AG08395 (cell line): ENCODE results near the gene ZCCHC3.

Experiments used
- DNase-seq: peaks from one replicate; pipeline ENCODE4 v3.0.0; 2012; ENCODE audit warnings: mixed read lengths, low spot score

ZCCHC3 gene

DNA sequence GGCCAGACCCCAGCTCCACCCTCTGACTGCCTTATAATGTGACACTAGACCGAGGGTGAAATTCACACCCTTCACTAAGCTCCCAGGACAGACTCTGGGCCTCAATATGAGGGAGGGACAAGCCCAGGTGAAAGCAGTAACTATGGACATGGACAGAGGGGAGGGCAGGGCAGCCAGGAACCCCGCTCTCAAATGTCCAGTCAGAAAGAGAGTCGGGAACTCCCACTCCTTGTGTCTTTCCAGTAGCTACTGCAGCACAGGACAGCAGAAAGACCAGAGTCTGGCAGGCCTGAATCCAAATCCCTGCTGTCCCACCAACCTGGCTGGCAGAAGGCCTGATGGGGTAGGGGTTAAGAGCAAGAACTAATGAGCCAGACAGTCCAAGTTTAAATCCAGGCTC, 13.2 kb upstream of the ZCCHC3 start:
- no peak for DNase-seq

DNA sequence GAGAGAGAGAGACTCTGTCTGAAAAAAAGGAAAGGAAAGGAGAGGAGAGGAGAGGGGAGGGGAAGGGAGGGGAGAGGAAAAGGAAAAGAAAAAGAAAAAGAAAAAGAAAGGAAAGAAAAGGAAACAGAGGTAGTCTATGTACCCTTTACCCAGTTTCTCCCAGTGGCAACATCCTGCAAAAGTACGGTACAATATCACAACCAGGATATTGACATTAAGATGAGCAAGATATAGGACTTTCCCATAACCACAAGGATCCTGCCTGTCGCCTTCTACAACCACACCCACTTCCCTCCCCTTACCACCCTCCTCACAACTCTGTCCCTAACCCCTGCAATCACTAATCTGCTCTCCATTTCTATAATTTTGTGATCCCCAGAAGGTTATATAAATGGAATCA, 10.9 kb upstream of the ZCCHC3 start:
- no peak for DNase-seq

DNA sequence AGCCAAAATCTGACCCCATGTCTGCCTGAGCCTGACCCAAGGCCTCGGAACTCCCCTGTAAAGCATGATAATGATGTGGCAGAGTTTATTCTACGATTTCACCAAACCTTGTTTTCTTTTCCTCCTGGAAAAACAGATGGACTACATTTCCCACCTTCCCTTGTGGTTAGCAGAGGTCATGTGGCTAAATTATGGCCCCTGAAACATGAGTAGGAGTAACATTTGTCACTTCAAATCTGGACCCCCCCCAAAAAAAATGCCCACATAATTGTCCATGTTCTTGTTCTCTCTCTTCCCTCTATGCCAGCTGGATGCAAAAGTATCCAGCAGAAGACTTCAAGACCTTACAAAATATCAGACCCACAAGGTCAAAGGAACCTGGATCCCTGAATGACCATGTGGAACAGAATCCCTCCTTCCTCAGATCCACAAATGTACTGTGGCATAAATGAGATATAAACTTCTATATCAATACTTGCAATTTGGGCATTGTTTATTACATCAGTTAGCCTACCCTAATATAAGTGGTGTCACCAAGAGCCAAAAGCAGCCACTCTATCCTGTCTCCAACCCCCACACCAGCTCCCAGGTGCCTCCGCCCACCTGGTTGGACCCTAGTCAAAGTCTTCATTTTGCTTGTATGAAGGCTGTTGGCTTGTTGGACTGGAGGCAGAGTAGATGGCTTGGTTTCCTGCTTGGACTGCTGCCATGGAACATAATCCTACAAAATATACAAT, 8.2 kb upstream of the ZCCHC3 start:
- DNase-seq, result no peak

DNA sequence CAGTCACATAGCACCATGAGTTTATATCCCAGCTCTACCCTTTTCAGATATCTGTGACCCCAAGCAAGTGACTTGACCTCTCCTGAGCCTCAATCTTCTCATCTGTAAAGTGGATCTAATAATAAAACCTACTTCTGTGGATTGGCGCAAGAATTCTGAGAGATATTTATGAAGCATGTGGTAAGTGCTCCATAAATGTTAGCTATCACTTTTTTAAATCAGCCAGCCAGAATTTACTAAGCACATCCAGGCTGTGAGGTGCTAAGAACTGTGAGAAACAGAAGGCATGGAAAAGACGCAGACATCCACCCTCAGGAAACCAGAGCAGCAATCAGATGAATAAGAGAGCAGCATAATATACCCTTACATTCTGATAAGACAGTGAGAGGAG, 7.7 kb upstream of the ZCCHC3 start:
- no peak for DNase-seq

DNA sequence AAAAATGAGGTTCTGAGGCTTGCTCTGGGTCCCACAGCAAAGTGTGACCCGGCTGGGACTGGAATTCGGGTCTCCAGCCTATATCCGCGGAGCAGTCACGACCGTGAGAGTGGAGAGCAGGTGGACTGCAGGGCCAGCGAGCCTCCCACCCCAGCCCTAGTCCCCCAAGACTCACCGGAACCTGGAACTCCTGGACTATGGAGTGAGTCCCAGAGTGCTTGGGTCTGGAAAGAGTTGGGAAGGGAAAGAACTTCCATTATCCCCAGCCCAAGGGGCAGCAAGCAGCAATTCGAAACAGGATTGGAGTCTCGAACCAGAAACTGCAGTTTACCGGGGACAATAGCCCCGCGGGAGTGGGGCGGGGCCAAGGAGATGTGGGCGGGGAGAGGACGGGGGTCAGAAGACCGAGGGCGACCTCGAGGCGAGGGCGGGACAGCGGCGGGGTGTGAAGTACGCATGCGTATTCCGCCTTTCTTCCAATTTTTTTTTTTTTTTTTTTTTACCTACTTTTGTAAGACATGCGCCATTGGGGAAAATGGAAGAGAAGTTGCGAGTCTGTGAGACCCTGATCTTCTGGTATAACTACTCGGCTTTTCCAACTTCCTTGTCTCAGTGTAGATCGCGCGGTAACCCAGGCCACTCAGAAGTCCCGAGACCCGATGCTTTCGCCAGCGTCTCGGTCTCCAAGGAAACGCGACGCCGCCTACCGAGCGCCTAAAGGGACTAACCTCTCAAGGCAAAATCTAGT, 7.1 kb upstream of the ZCCHC3 start, which contains the start of gene C20orf96:
Gene C20orf96 (minus strand): TSS at position 667 of the 748 bp plus-strand sequence. CDS start 140 bp downstream, at position 527.
- DNase-seq, result peak; percentile 99

DNA sequence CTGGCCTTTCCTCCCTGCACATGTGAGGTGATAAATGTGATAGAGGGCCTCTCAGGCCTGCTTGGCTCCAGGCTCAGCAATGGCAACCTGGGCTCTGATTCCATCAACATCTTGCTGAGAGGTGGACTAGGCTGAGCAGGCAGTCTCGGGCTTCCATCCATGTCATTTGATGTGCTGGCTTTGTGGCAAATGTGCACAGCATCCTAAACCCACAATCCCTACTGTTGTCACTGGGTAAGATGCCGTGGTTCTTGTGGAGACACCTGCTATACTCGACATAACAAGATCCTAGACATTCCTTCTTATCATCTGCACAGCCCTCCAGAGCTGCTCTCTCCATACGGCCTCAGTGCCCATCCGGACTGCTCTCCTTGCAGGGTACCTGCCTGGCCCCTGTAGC, 2.8 kb upstream of the ZCCHC3 start:
- DNase-seq, result no peak

DNA sequence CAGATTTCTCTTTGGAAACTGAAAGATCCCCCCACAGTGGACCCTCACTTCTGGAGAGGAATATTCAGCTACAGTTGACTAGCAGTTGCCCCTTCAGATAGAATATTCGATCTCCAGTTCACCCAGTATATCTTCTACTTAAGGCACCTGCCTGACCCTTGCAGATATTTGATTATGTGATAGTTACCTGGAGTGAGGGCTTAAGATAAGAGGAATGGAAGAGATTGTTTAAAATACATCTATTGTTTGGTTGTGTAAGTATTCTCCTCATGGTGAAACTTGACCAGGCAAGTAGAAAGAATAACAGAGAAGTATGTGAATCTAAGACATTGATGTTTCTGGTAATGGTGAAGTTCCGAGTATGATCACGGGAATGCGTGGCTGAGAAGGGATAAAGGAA, 1.6 kb upstream of the ZCCHC3 start:
- DNase-seq, result no peak

DNA sequence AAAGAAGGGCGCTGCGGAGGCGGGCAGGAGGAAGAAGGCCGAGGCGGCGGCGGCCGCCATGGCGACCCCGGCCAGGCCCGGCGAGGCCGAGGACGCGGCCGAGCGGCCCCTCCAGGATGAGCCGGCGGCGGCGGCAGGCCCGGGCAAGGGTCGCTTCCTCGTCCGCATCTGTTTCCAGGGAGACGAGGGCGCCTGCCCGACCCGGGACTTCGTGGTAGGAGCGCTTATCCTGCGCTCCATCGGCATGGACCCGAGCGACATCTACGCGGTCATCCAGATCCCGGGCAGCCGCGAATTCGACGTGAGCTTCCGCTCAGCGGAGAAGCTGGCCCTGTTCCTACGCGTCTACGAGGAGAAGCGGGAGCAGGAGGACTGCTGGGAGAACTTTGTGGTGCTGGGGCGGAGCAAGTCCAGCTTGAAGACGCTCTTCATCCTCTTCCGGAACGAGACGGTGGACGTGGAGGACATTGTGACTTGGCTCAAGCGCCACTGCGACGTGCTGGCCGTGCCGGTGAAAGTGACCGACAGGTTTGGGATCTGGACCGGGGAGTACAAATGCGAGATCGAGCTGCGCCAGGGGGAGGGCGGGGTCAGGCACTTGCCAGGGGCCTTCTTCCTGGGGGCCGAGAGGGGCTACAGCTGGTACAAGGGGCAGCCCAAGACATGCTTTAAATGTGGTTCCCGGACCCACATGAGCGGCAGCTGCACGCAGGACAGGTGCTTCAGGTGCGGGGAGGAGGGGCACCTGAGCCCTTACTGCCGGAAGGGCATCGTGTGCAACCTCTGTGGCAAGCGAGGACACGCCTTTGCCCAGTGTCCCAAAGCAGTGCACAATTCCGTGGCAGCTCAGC, 780 bp downstream of the ZCCHC3 start:
- DNase-seq, result peak; percentile 76

DNA sequence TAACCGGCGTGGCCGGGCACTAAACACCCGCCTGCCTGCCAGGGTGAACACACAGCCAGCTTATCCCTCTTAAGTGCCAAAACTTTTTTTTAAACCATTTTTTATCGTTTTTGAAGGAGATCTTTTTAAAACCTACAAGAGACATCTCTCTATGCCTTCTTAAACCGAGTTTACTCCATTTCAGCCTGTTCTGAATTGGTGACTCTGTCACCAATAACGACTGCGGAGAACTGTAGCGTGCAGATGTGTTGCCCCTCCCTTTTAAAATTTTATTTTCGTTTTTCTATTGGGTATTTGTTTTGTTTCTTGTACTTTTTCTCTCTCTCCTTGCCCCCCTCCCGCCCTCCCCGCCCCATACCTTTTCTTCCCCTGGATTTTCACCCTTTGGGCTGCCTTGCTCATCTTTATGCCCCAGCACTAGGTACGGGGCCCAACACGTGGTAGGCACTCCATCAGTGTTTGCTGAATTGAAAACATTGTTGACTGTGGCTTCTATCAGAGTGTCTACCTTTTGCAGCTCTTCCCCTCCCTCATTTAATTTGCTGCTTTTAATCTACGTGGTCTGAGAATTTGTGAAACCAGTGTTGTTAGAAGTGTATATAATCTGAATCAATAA, 1.5 kb downstream of the ZCCHC3 start:
- DNase-seq, result no peak

DNA sequence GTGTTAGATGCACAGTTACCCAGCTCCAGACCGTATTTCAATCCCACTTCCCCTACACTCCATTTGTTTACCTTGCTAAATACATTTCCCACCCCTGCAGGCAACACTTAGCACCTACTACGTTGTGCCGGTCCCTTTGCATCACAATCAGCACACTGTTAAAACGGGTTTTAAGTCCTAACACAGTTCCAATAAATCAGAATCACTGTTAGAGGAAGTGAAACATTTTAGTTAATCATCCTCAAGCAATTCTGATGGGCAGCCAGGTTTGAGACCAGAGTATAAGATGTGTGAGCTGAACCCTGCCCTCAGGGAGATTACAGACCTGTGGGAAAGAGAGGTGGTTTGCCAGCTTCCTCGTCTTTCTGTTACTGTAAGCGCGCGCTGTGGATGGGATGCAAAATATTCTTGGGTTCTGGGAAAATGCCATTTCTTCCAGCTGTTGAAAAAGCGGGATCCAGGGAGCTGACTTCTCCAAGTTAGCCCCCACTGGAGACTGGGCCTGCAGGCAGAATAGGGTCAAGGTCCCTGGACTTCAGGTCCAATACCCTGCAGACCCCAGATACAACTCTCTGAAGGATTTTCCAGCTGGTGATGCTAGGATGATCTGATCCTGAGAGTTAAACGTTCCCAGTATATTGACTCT, 3.1 kb downstream of the ZCCHC3 start:
- no peak for DNase-seq

DNA sequence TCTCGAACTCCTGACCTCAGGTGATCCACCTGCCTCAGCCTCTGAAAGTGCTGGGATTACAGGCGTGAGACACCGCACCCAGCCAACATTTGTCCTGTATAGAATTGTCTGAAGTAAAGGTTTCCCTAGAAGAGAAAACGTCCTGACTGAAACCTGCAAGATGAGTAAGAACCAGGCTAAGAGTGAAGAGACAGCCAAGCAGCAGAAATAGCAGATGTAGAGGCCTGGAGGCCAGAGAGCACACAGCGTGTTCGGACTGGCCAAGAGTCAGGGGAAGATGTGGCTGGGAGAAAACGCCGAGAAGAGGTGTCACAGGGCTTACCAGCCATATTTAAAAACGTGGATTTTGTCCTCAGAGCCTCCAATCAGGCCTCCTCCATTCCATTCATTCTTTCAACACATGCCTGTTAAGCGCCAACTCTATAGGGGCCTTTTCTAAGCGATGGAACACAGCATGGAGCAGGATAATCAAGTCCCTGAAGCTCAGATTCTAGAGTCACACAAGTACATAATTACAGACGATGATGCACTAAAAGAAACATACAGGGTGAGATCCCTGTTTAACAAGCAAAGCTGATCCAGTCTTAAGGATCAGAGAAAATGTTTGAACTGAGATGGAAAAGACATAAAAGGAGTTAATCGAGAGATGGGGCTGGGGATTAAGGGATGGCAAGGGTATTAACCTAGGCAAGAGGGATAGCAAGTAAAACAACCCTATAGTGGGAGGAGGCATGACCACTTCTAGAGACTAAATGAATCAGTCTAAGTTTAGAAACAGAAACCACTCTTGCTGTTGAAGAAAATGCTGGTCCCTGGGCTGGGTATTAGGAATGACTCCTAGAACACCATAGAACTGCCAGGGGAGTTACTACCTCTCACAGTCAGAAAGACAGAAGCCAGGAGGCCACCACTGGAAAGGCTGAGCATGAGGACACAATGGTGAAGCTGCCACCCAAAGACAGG, 4.8 kb downstream of the ZCCHC3 start:
- no peak for DNase-seq

DNA sequence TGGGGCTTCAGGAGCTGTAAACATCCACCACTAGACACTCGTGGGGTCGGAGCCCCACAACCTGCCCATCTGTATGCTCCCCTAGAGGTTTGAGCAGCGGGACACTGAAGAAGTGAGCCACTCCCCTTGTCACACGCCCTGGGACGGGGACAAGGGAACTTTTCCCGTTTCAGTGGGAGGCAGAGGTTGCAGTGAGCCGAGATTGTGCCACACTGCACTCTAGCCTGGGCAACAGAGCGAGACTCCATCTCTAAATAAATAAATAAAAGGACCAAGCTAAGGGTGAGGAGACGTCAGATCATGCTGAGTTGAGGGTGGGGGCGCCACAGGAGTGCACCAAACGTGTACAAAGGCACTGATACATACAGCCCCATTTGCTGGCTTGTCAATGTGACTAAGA, 8.4 kb downstream of the ZCCHC3 start:
- DNase-seq, result no peak

DNA sequence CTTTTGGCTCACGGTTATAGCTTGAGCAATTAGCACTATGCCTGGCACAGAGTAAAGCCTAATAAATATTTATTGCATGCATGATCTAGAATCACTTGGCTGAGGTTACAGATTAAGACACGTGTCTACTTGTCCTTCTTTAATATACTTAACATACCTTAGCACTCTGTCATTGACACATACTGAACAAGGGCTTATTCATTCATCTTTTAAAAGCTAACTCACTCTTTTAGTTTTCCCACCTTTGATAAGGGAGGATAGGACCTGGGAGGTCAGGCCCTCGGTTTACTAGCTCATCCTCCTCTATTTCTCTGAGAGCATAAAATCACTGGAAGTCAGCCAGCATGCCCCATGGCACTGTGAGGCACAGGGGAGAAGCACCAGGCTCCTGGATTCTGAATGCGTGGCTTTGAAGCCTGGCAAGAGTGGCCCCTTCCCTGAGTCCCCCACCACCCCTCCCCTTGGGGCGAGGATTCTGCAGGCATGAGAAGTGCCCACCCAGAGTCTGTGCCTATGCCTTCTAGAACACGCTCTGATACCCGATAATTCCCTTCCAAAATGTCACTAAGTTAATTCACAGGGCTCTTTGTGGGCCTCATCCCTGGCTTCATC, 11.2 kb downstream of the ZCCHC3 start:
- DNase-seq, result no peak

DNA sequence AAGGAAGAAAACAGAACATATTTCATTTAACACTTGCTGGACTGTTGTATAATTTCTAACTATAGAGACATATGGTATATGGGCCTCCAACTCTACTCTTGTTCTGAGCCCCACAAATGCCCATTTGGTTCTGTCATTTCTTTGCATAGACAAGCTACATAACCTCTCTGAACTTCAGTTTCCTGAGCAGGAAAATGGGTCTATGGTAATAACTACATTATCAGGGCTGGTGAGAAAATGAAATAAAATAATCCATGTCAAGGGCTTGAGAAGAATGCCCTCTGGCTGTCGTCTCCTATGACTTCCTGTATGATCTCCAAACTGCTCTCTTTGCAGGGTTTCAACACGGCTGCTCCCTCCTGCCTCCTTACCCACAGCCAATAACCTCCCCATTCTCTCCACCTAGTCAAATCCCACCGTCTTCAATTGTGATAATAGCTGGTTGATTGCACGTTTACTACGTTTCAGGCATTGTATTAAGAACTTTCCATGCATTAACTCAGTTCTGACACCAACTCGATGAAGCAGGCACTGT, 12.0 kb downstream of the ZCCHC3 start:
- no peak for DNase-seq

DNA sequence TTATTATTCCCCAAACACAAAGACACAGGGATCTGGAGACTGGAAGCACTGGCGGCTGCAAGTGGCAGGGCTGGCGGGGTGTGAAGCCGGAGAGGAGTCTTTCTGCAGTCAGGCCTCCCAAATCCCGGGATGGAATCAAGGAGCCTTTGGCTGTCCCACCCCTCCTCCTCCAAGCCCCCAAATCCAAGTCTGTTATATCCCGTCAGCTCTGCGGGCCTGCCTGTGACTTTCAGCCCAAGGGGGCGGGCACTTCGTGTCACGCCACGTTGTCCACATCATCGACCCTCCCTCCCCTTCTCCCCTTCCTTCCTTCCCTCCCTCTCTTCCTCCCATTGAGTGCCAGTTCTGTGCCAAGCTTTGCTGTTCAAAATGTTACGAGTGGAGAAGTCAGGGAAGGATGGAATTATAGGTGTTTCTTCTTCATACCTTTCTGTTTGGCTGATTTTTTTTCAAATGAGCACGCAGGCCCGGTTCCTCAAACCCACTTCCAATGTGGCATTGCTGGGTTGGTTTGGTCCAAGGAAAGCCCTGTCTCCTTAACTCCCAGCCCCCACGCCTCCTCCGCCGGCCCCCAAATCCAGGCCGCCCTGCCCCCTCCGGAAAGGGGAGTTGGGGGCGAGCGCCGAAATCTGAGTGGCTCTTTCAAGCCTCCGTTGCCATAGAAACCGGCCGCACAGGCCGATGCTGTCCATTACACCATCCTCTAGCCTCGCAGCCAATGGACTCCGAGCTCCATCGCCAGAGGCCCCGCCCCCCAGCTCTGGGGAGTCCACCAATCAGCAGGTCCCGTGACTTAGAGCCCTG, 12.7 kb downstream of the ZCCHC3 start:
- peak; percentile 99 for DNase-seq

DNA sequence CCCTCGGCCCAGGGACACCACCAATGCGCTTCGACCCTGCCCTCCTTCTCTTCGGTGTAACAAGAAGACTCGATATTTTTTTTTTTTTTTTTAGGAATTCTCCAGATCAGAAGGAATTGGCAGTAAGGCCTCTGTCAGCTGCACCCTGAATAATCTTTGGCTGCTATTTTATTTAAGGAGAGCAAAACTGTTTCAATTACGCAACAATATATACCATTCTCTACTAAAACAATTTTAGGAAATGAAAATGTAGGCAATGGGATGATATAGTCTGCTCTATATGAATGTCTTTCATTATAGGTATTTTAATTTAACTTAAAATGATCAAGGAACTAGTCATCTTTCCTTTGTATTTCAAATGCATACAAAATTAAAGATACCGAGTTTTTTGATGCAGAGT, 13.3 kb downstream of the ZCCHC3 start:
- no peak for DNase-seq

DNA sequence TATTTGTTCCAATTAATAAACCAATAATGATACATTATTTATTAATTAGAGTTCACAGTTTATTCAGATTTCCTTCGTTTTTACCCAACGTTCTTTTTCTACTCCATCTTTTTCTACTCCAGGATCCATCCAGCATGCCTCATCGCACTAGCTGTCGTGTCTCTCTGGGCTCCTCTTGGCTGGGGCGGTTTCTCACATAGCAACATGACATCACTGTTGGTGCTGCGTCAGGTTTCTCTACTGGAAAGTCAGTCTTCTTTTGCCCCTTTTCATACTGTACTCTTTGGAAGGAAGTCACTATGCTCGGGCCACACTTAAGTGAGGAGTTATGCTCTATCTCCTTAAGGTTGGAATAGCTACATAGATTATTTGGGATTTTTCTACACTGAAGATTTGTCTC, 14.2 kb downstream of the ZCCHC3 start:
- DNase-seq, result no peak

DNA sequence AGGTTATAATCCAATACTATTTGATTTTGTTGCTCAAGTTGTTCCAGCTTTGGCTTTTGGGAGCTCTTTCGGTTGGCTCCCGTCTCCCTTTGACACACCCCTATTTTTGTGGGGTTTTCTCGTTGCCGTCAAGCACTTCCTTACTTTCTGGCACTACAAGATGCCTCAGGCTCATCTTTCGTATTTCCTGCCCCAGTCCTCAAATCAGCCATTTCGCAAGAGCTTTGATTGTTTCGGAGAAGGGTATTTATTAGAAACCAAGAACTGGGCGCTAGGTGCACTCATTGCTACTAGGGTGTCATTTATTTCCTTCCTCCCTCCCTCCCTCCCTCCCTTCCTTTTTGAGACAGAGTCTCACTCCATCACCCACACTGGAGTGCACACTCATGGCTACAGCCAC, 14.7 kb downstream of the ZCCHC3 start:
- DNase-seq, result no peak

DNA sequence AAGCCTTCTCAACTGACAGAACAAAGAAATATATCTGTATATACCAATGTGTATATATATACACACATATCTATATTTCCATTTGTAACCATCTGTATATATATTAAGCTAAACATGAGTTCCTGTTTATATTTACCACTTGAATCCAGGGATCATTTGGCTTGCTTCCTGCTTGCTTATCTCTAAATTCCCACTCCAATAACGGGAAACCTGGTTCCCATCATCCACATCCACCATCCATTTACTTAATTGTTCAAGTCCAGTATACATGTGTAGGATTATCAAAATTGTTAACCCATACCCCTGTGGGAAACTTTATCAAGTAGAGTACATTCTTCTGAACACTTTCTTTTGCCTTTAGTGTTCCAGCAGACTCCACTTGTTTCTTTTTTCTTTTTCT, 15.5 kb downstream of the ZCCHC3 start:
- no peak for DNase-seq
